Transverse colon (tissue), 4 donors: ENCODE measurements around the gene BIRC6. TPM values are rescaled to one million over a fixed set of nuclear protein-coding genes. Genes with fewer than 3 reads are reported as not detected.
A peak's percentile ranks its signal among the peaks of the same experiment; 100 is the strongest.
"Not testable (repeated sequence)": the region's sequence is repeated elsewhere in the genome, so short reads cannot be mapped to it uniquely, and the experiment has no call there.

Source experiments
- DNase-seq: peaks from one replicate; pipeline ENCODE4 v3.0.0-alpha.2; 2019
- H3K27ac ChIP-seq, 4 donors: fragments of 200-600 bp; sonication (generic); 2 replicates each; pipeline ENCODE4 v1.5.1; 2016 to 2018; ENCODE audit warnings: inconsistent platforms in 4 of 4
- H3K27me3 ChIP-seq: fragments of 200-600 bp; sonication (generic); 2 replicates; pipeline ENCODE4 v1.5.1; 2017; ENCODE audit warnings: inconsistent platforms
- H3K36me3 ChIP-seq, 4 donors: fragments of 200-600 bp; sonication (generic); 2 replicates each; pipeline ENCODE4 v1.5.1; 2017 to 2019; ENCODE audit warnings: inconsistent platforms in 4 of 4
- H3K4me1 ChIP-seq, 4 donors: fragments of 200-600 bp; sonication (generic); 2 replicates each; pipeline ENCODE4 v1.5.1; 2017 to 2020; ENCODE audit warnings: inconsistent platforms in 4 of 4
- H3K4me3 ChIP-seq, 4 donors: fragments of 200-600 bp; sonication (generic); 1 replicate in 1 of 4; 2 replicates in 3 of 4; pipeline versions ENCODE4 v1.5.1 to v1.6.1; 2017 to 2019; ENCODE audit warnings: inconsistent platforms in 4 of 4
- H3K9me3 ChIP-seq, 2 donors: fragments of 200-600 bp; sonication (generic); 2 replicates each; pipeline ENCODE4 v1.5.1; 2017 to 2019; ENCODE audit warnings: inconsistent platforms in 2 of 2
- CTCF ChIP-seq, 5 experiments: fragments of 200-600 bp in 3 of 5; fragments of 450-650 bp in 2 of 5; sonication (generic) in 3 of 5; IDR thresholded peaks; 1 replicate in 2 of 5; 2 replicates in 3 of 5; pipeline ENCODE4 v1.5.1; 2016 to 2017; ENCODE audit warnings: antibody characterized with exemption in 5 of 5, inconsistent platforms in 3 of 5, mild to moderate bottlenecking in 2 of 5, moderate library complexity in 1 of 5
- EP300 ChIP-seq: sonication (generic); formaldehyde crosslinking; IDR thresholded peaks from one replicate; pipeline ENCODE4 v1.6.1; 2017; ENCODE audit warnings: antibody characterized with exemption, low read depth
- POLR2A ChIP-seq: fragments of 450-650 bp; IDR thresholded peaks from one replicate; pipeline ENCODE4 v1.6.1; 2016; ENCODE audit warnings: antibody characterized with exemption, mild to moderate bottlenecking, moderate library complexity
- POLR2AphosphoS5 ChIP-seq, 3 donors: sonication (generic); formaldehyde crosslinking; IDR thresholded peaks; one replicate each; pipeline ENCODE4 v1.6.1; 2016; ENCODE audit warnings: antibody characterized with exemption in 3 of 3
- WGBS, 2 donors: methylation state at CpG; one replicate each; pipeline ENCODE4 v1.1.5; 2018; ENCODE audit warnings: low coverage in 1 of 2; 5-methylcytosine and 5-hydroxymethylcytosine counted together
- in situ Hi-C, 4 donors: fragments of 200-750 bp; cut with MboI; loops; one replicate each; pipeline versions ENCODE4 v1.15.0 to v1.15.1; 2017; ENCODE audit warnings: low sequenced_read_pairs in 3 of 4, low pct_ligation_motif_present in 1 of 4, low pct_unique_long_range_greater_than_20kb in 1 of 4
- intact Hi-C: fragments of 100-400 bp; cut with DNase I; formaldehyde crosslinking; loops from one replicate; pipeline ENCODE4 v1.15.1; 2023; ENCODE audit warnings: low total_unique reads
- total RNA-seq, 4 donors: library from RNA; depleted of rRNA; stranded (reverse); fragments of >200 nt; gene quantifications; one replicate each; pipeline ENCODE4 v1.1.0, GENCODE V29; 2016

Gene BIRC6
- total RNA-seq, 4 donors from 2014 or later = 131 to 337 (median 219) TPM

- peak in 2 of 3 donors; percentile 46 to 63 for TF ChIP-seq POLR2AphosphoS5 (IDR thresholded peaks at IDR 0.05)
- Histone ChIP-seq H3K4me1 (peaks cover 0 to 38% (median 12%) of the 10 kb centered on the region in 4 donors), H3K27ac (peak overlapping the region; percentile 83 to 89 (median 86)), H3K4me3 (peak overlapping the region in 2 of 4 donors; percentile 5 to 30)
- H3K36me3 ChIP-seq, H3K9me3 ChIP-seq, in situ Hi-C loops, H3K27me3 ChIP-seq, intact Hi-C loops: not testable (repeated sequence)
- DNase-seq = peak; percentile 52
- 50 to 55% methylated on average over 3 to 14 of the region's 14 CpGs for WGBS, 2 donors
These were observed 27.4 kb upstream of the BIRC6 start for GRCh38 chr2:32329180-32329980.

DNA sequence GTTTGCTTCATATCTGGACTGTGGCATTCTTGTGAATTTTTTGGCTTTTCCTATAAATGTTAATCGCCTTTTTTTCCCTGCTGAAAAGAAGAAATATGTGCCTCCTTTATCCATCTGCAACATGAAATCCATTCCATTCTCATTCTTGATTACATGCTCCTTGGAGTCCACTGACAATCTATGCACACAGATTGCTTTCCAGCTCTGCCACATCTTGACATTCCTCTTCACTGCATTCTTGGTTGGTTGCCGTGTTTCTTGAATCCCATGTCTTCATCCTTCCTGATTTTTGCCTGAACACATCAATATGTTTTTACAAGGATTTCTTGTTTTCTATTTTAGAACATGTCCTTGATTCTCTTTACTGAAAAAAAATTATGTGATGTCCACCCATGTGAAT lies 26.7 kb upstream of the BIRC6 start:
- no peaks in the 10 kb centered on the region for H3K27me3 ChIP-seq
- H3K4me1 ChIP-seq = peaks cover 0 to 38% (median 12%) of the 10 kb centered on the region in 4 donors
- DNase-seq = no peak
- TF ChIP-seq CTCF (IDR thresholded peaks at IDR 0.05) (no peak), POLR2AphosphoS5 (IDR thresholded peaks at IDR 0.05) (no peak), POLR2A (no peak), EP300 (no peak)
- in situ Hi-C loops (no loop called here), intact Hi-C loops (no loop called here)
- H3K27ac ChIP-seq = peak overlapping the region; percentile 83 to 89 (median 86)
- H3K36me3 ChIP-seq = no peaks in the 10 kb centered on the region
- no peak overlapping the region for H3K4me3 ChIP-seq
- no peaks in the 10 kb centered on the region for H3K9me3 ChIP-seq
- 88% methylated on average over 2 of the region's 2 CpGs for WGBS, 2 donors

DNA sequence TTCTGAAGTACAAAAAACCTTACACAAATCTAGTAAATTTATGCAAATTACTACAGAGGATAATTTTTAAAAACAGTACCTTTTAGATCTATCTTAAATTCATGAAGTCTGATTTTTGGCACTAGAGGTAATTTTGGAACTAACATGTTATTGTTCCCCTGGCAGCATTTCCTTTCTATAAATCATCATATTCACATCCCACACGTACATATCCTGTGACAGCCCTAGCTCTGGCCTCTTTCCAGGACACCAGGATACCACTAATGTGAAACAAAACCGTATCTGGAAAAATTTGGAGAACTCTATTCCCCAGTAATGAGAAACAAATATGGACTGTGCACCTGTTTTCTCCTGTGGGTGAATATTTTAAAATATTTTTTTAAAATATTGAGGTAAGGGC lies 14.0 kb upstream of the BIRC6 start:
- Histone ChIP-seq H3K27ac (no peak overlapping the region), H3K4me3 (no peak overlapping the region), H3K27me3 (no peaks in the 10 kb centered on the region), H3K9me3 (no peaks in the 10 kb centered on the region), H3K36me3 (no peaks in the 10 kb centered on the region), H3K4me1 (peaks cover 0 to 10% (median 4%) of the 10 kb centered on the region in 4 donors)
- TF ChIP-seq EP300 = no peak
- no peak for TF ChIP-seq CTCF (IDR thresholded peaks at IDR 0.05)
- in situ Hi-C loops = no loop called here
- intact Hi-C loops = no loop called here
- no peak for DNase-seq
- WGBS, 2 donors = 50 to 54% methylated on average over 2 of the region's 2 CpGs

- DNase-seq, H3K27ac ChIP-seq, H3K4me1 ChIP-seq, H3K9me3 ChIP-seq, H3K36me3 ChIP-seq, H3K27me3 ChIP-seq, intact Hi-C loops, in situ Hi-C loops, H3K4me3 ChIP-seq: not testable (repeated sequence)
- 86 to 100% methylated on average over 3 of the region's 3 CpGs for WGBS, 2 donors
These were observed 6.0 kb upstream of the BIRC6 start for GRCh38 chr2:32350797-32351196.

- TF ChIP-seq POLR2A (no peak), EP300 (no peak), CTCF (IDR thresholded peaks at IDR 0.05) (no peak), POLR2AphosphoS5 (IDR thresholded peaks at IDR 0.05) (no peak)
- no peaks in the 10 kb centered on the region for H3K9me3 ChIP-seq
- in situ Hi-C loops = no loop called here
- intact Hi-C loops = no loop called here
- no peak for DNase-seq
- no peaks in the 10 kb centered on the region for H3K36me3 ChIP-seq
- no peaks in the 10 kb centered on the region for H3K27me3 ChIP-seq
- WGBS, 2 donors = 11 to 100% methylated on average over 1 to 10 of the region's 10 CpGs
- H3K4me1 ChIP-seq = peaks cover 20 to 33% (median 23%) of the 10 kb centered on the region in 4 donors
- H3K4me3 ChIP-seq = peak overlapping the region; percentile 72 to 100 (median 80)
- H3K27ac ChIP-seq = peak overlapping the region; percentile 93 to 100 (median 97)
These were observed 695 bp upstream of the BIRC6 start for GRCh38 chr2:32355976-32356680.
